ENCODE data around the gene ZNF778.

ZNF778 gene

GRCh38 chr16:89217388-89218191 is at the start of gene ZNF778:
Gene ZNF778 (plus strand): TSS chr16:89217703. CDS start chr16:89221128, 3,425 bp downstream.
- Histone ChIP-seq H3K27ac (ENCODE audit: low read depth in 2 of 2, low read length in 2 of 2) (peak within 1 kb of the TSS; percentile 97 to 98), H3K9me3 (ENCODE audit: control insufficient read depth in 2 of 2, low read length in 2 of 2) (no peaks in the 10 kb centered on the region), H3K4me3 (ENCODE audit: low read length in 2 of 2) (peak within 1 kb of the TSS; percentile 91 to 94), H3K4me1 (ENCODE audit: control insufficient read depth in 2 of 2, insufficient read depth in 2 of 2, low read length in 2 of 2) (peaks cover 7 to 12% of the 10 kb centered on the region in 2 donors), H3K9ac (ENCODE audit: low read depth in 1 of 2, low read length in 2 of 2) (peak within 1 kb of the TSS; percentile 92 to 96), H3K36me3 (ENCODE audit: control insufficient read depth in 2 of 2, insufficient read depth in 2 of 2, low read length in 2 of 2) (peaks cover 18 to 22% of the 10 kb centered on the region in 2 donors), H3K27me3 (ENCODE audit: control insufficient read depth in 2 of 2, insufficient read depth in 2 of 2, low read length in 2 of 2) (no peaks in the 10 kb centered on the region)

- Histone ChIP-seq H3K27ac (ENCODE audit: low read depth in 2 of 2, low read length in 2 of 2) (no peak overlapping the region), H3K36me3 (ENCODE audit: control insufficient read depth in 2 of 2, insufficient read depth in 2 of 2, low read length in 2 of 2) (no peaks in the 10 kb centered on the region), H3K9ac (ENCODE audit: low read depth in 1 of 2, low read length in 2 of 2) (no peak overlapping the region), H3K9me3 (ENCODE audit: control insufficient read depth in 2 of 2, low read length in 2 of 2) (no peaks in the 10 kb centered on the region), H3K27me3 (ENCODE audit: control insufficient read depth in 2 of 2, insufficient read depth in 2 of 2, low read length in 2 of 2) (peaks cover 14 to 20% of the 10 kb centered on the region in 2 donors), H3K4me3 (ENCODE audit: low read length in 2 of 2) (no peak overlapping the region), H3K4me1 (ENCODE audit: control insufficient read depth in 2 of 2, insufficient read depth in 2 of 2, low read length in 2 of 2) (peaks cover 15 to 16% of the 10 kb centered on the region in 2 donors)
Measured at GRCh38 chr16:89168381-89169189, 48.9 kb upstream of the ZNF778 start.

GRCh38 chr16:89169778-89170177 is 47.7 kb upstream of the ZNF778 start:
- H3K36me3 ChIP-seq (ENCODE audit: control insufficient read depth in 2 of 2, insufficient read depth in 2 of 2, low read length in 2 of 2) = no peaks in the 10 kb centered on the region
- peaks cover 18 to 20% of the 10 kb centered on the region in 2 donors for H3K27me3 ChIP-seq (ENCODE audit: control insufficient read depth in 2 of 2, insufficient read depth in 2 of 2, low read length in 2 of 2)
- no peaks in the 10 kb centered on the region for H3K9me3 ChIP-seq (ENCODE audit: control insufficient read depth in 2 of 2, low read length in 2 of 2)
- H3K4me1 ChIP-seq (ENCODE audit: control insufficient read depth in 2 of 2, insufficient read depth in 2 of 2, low read length in 2 of 2) = peaks cover 13 to 16% of the 10 kb centered on the region in 2 donors
- H3K27ac ChIP-seq (ENCODE audit: low read depth in 2 of 2, low read length in 2 of 2) = no peak overlapping the region
- H3K9ac ChIP-seq (ENCODE audit: low read depth in 1 of 2, low read length in 2 of 2) = no peak overlapping the region
- H3K4me3 ChIP-seq (ENCODE audit: low read length in 2 of 2) = no peak overlapping the region

- Histone ChIP-seq H3K9me3 (ENCODE audit: control insufficient read depth in 2 of 2, low read length in 2 of 2) (no peaks in the 10 kb centered on the region), H3K36me3 (ENCODE audit: control insufficient read depth in 2 of 2, insufficient read depth in 2 of 2, low read length in 2 of 2) (no peaks in the 10 kb centered on the region), H3K27me3 (ENCODE audit: control insufficient read depth in 2 of 2, insufficient read depth in 2 of 2, low read length in 2 of 2) (peaks cover 18 to 20% of the 10 kb centered on the region in 2 donors), H3K4me3 (ENCODE audit: low read length in 2 of 2) (peak overlapping the region; percentile 48 to 56), H3K4me1 (ENCODE audit: control insufficient read depth in 2 of 2, insufficient read depth in 2 of 2, low read length in 2 of 2) (peaks cover 13 to 16% of the 10 kb centered on the region in 2 donors), H3K9ac (ENCODE audit: low read depth in 1 of 2, low read length in 2 of 2) (peak overlapping the region; percentile 41 to 56), H3K27ac (ENCODE audit: low read depth in 2 of 2, low read length in 2 of 2) (peak overlapping the region in 1 of 2 donors; percentile 16)
Measured at GRCh38 chr16:89170346-89171215, 46.9 kb upstream of the ZNF778 start.

GRCh38 chr16:89171216-89172170 is 46.0 kb upstream of the ZNF778 start, which contains the start of gene CDH15:
Gene CDH15 (plus strand): TSS chr16:89171748. CDS start chr16:89171832, 84 bp downstream.
- H3K4me3 ChIP-seq (ENCODE audit: low read length in 2 of 2) = peak within 1 kb of the TSS; percentile 48 to 56
- peak within 1 kb of the TSS; percentile 41 to 56 for H3K9ac ChIP-seq (ENCODE audit: low read depth in 1 of 2, low read length in 2 of 2)
- no peaks in the 10 kb centered on the region for H3K36me3 ChIP-seq (ENCODE audit: control insufficient read depth in 2 of 2, insufficient read depth in 2 of 2, low read length in 2 of 2)
- peak within 1 kb of the TSS in 1 of 2 donors; percentile 16 for H3K27ac ChIP-seq (ENCODE audit: low read depth in 2 of 2, low read length in 2 of 2)
- no peaks in the 10 kb centered on the region for H3K9me3 ChIP-seq (ENCODE audit: control insufficient read depth in 2 of 2, low read length in 2 of 2)
- H3K4me1 ChIP-seq (ENCODE audit: control insufficient read depth in 2 of 2, insufficient read depth in 2 of 2, low read length in 2 of 2) = peaks cover 13 to 16% of the 10 kb centered on the region in 2 donors
- peaks cover 18 to 23% of the 10 kb centered on the region in 2 donors for H3K27me3 ChIP-seq (ENCODE audit: control insufficient read depth in 2 of 2, insufficient read depth in 2 of 2, low read length in 2 of 2)

GRCh38 chr16:89172171-89172527 is 45.4 kb upstream of the ZNF778 start:
- no peaks in the 10 kb centered on the region for H3K36me3 ChIP-seq (ENCODE audit: control insufficient read depth in 2 of 2, insufficient read depth in 2 of 2, low read length in 2 of 2)
- no peak overlapping the region for H3K27ac ChIP-seq (ENCODE audit: low read depth in 2 of 2, low read length in 2 of 2)
- H3K4me3 ChIP-seq (ENCODE audit: low read length in 2 of 2) = no peak overlapping the region
- no peak overlapping the region for H3K9ac ChIP-seq (ENCODE audit: low read depth in 1 of 2, low read length in 2 of 2)
- H3K9me3 ChIP-seq (ENCODE audit: control insufficient read depth in 2 of 2, low read length in 2 of 2) = no peaks in the 10 kb centered on the region
- H3K4me1 ChIP-seq (ENCODE audit: control insufficient read depth in 2 of 2, insufficient read depth in 2 of 2, low read length in 2 of 2) = peaks cover 10 to 13% of the 10 kb centered on the region in 2 donors
- peaks cover 18 to 23% of the 10 kb centered on the region in 2 donors for H3K27me3 ChIP-seq (ENCODE audit: control insufficient read depth in 2 of 2, insufficient read depth in 2 of 2, low read length in 2 of 2)

- Histone ChIP-seq H3K4me1 (ENCODE audit: control insufficient read depth in 2 of 2, insufficient read depth in 2 of 2, low read length in 2 of 2) (peaks cover 8 to 11% of the 10 kb centered on the region in 2 donors), H3K4me3 (ENCODE audit: low read length in 2 of 2) (no peak overlapping the region), H3K27ac (ENCODE audit: low read depth in 2 of 2, low read length in 2 of 2) (no peak overlapping the region), H3K9ac (ENCODE audit: low read depth in 1 of 2, low read length in 2 of 2) (no peak overlapping the region), H3K36me3 (ENCODE audit: control insufficient read depth in 2 of 2, insufficient read depth in 2 of 2, low read length in 2 of 2) (no peaks in the 10 kb centered on the region), H3K9me3 (ENCODE audit: control insufficient read depth in 2 of 2, low read length in 2 of 2) (no peaks in the 10 kb centered on the region), H3K27me3 (ENCODE audit: control insufficient read depth in 2 of 2, insufficient read depth in 2 of 2, low read length in 2 of 2) (peaks cover 18 to 23% of the 10 kb centered on the region in 2 donors)
Measured at GRCh38 chr16:89172528-89173173, 44.9 kb upstream of the ZNF778 start.

GRCh38 chr16:89173174-89173921 is 44.2 kb upstream of the ZNF778 start:
- no peak overlapping the region for H3K27ac ChIP-seq (ENCODE audit: low read depth in 2 of 2, low read length in 2 of 2)
- H3K9me3 ChIP-seq (ENCODE audit: control insufficient read depth in 2 of 2, low read length in 2 of 2) = no peaks in the 10 kb centered on the region
- H3K4me1 ChIP-seq (ENCODE audit: control insufficient read depth in 2 of 2, insufficient read depth in 2 of 2, low read length in 2 of 2) = peaks cover 8 to 11% of the 10 kb centered on the region in 2 donors
- no peak overlapping the region for H3K4me3 ChIP-seq (ENCODE audit: low read length in 2 of 2)
- no peaks in the 10 kb centered on the region for H3K36me3 ChIP-seq (ENCODE audit: control insufficient read depth in 2 of 2, insufficient read depth in 2 of 2, low read length in 2 of 2)
- H3K9ac ChIP-seq (ENCODE audit: low read depth in 1 of 2, low read length in 2 of 2) = no peak overlapping the region
- peaks cover 18 to 19% of the 10 kb centered on the region in 2 donors for H3K27me3 ChIP-seq (ENCODE audit: control insufficient read depth in 2 of 2, insufficient read depth in 2 of 2, low read length in 2 of 2)
